Activated T-cell treated with anti-CD3 and anti-CD28 coated beads, Interleukin-2, amount 50 U/mL, for 72 hours (primary cell): ENCODE results near the gene SYNGR2. TPM values are rescaled to one million over a fixed set of nuclear protein-coding genes. Genes with fewer than 3 reads are reported as not detected.

Source experiments
- ATAC-seq, 2 donors: fragments of 150-1000 bp; cut with Tn5 transposase; replicated peaks in 1 of 2; 2 replicates each; pipeline ENCODE4 v1.10.0; 2021; ENCODE audit warnings: moderate library complexity in 2 of 2, mild to moderate bottlenecking in 1 of 2
- DNase-seq, 2 donors: peaks; one replicate each; pipeline ENCODE4 v3.0.0; 2021 to 2022; ENCODE audit warnings: mixed read lengths in 1 of 2
- H3K27ac Mint-ChIP-seq: one replicate; pipeline ENCODE4 v1.8.0; 2022; ENCODE audit warnings: mild to moderate bottlenecking, moderate library complexity, mixed read lengths
- H3K27me3 Mint-ChIP-seq: one replicate; pipeline ENCODE4 v1.8.0; 2022; ENCODE audit warnings: low read depth, mixed read lengths
- H3K36me3 Mint-ChIP-seq, 2 donors: one replicate each; pipeline ENCODE4 v1.8.0; 2022; ENCODE audit warnings: mixed read lengths in 2 of 2, mild to moderate bottlenecking in 1 of 2; ENCODE audit not compliant: insufficient read depth in 2 of 2
- H3K4me1 Mint-ChIP-seq: one replicate; pipeline ENCODE4 v1.8.0; 2022; ENCODE audit warnings: low read depth, mixed read lengths
- H3K4me3 Mint-ChIP-seq, 2 donors: one replicate each; pipeline ENCODE4 v1.8.0; 2022; ENCODE audit warnings: mild to moderate bottlenecking in 2 of 2, mixed read lengths in 2 of 2, moderate library complexity in 2 of 2
- H3K9me3 Mint-ChIP-seq, 2 donors: one replicate each; pipeline ENCODE4 v1.8.0; 2022; ENCODE audit warnings: mixed read lengths in 2 of 2
- total RNA-seq, 2 donors: library from RNA; stranded (reverse); gene quantifications; one replicate each; pipeline ENCODE4 v1.2.3, GENCODE V29; 2022

Gene SYNGR2
- total RNA-seq, 2 donors from 2014 or later: 87.6 to 92.0 TPM

GRCh38 chr17:78142119-78142861, 26.1 kb upstream of the SYNGR2 start:
- no peak for ATAC-seq
- no peak overlapping the region for H3K27ac Mint-ChIP-seq
- DNase-seq: no peak

GRCh38 chr17:78143214-78144146, 24.9 kb upstream of the SYNGR2 start:
- H3K4me3 Mint-ChIP-seq: peak overlapping the region in 1 of 2 donors; percentile 20
- no peaks in the 10 kb centered on the region for H3K36me3 Mint-ChIP-seq
- no peak for ATAC-seq
- peaks cover 46% of the 10 kb centered on the region for H3K4me1 Mint-ChIP-seq
- peak overlapping the region; percentile 57 for H3K27ac Mint-ChIP-seq
- H3K27me3 Mint-ChIP-seq: no peaks in the 10 kb centered on the region
- no peaks in the 10 kb centered on the region for H3K9me3 Mint-ChIP-seq
- no peak for DNase-seq

More at GRCh38 chr17:78142119-78142861, 26.1 kb upstream of the SYNGR2 start:
- Mint-ChIP-seq H3K4me1 (peaks cover 50% of the 10 kb centered on the region), H3K9me3 (no peaks in the 10 kb centered on the region), H3K4me3 (no peak overlapping the region), H3K36me3 (no peaks in the 10 kb centered on the region), H3K27me3 (no peaks in the 10 kb centered on the region)

GRCh38 chr17:78144147-78144719, 24.1 kb upstream of the SYNGR2 start:
- ATAC-seq (no peak), DNase-seq (no peak)
- Mint-ChIP-seq H3K36me3 (no peaks in the 10 kb centered on the region), H3K27ac (no peak overlapping the region), H3K9me3 (no peaks in the 10 kb centered on the region), H3K27me3 (no peaks in the 10 kb centered on the region), H3K4me1 (peaks cover 38% of the 10 kb centered on the region), H3K4me3 (no peak overlapping the region)

- Mint-ChIP-seq H3K9me3 (no peaks in the 10 kb centered on the region), H3K4me1 (peaks cover 33% of the 10 kb centered on the region), H3K27ac (no peak overlapping the region), H3K4me3 (no peak overlapping the region), H3K27me3 (no peaks in the 10 kb centered on the region), H3K36me3 (no peaks in the 10 kb centered on the region)
- no peak for DNase-seq
- no peak for ATAC-seq
Measured at GRCh38 chr17:78144736-78145641, 23.4 kb upstream of the SYNGR2 start.

- H3K4me3 Mint-ChIP-seq: no peak overlapping the region
- H3K27me3 Mint-ChIP-seq: no peaks in the 10 kb centered on the region
- ATAC-seq: no peak
- H3K36me3 Mint-ChIP-seq: no peaks in the 10 kb centered on the region
- DNase-seq: no peak
- H3K27ac Mint-ChIP-seq: no peak overlapping the region
- H3K9me3 Mint-ChIP-seq: no peaks in the 10 kb centered on the region
- peaks cover 25% of the 10 kb centered on the region for H3K4me1 Mint-ChIP-seq
Measured at GRCh38 chr17:78146471-78146869, 21.9 kb upstream of the SYNGR2 start.

GRCh38 chr17:78146881-78147280, 21.5 kb upstream of the SYNGR2 start:
- ATAC-seq: peak in 1 of 2 donors; percentile 21
- H3K27ac Mint-ChIP-seq: no peak overlapping the region

GRCh38 chr17:78147315-78147998, 20.9 kb upstream of the SYNGR2 start:
- Mint-ChIP-seq H3K36me3 (no peaks in the 10 kb centered on the region), H3K9me3 (no peaks in the 10 kb centered on the region), H3K4me1 (peaks cover 23% of the 10 kb centered on the region), H3K27ac (peak overlapping the region; percentile 50), H3K27me3 (no peaks in the 10 kb centered on the region), H3K4me3 (no peak overlapping the region)
- DNase-seq: no peak
- peak; percentile 24 to 26 for ATAC-seq

More at GRCh38 chr17:78146881-78147280, 21.5 kb upstream of the SYNGR2 start:
- H3K4me1 Mint-ChIP-seq: peaks cover 23% of the 10 kb centered on the region
- no peaks in the 10 kb centered on the region for H3K27me3 Mint-ChIP-seq
- no peaks in the 10 kb centered on the region for H3K36me3 Mint-ChIP-seq
- DNase-seq: no peak
- H3K9me3 Mint-ChIP-seq: no peaks in the 10 kb centered on the region
- no peak overlapping the region for H3K4me3 Mint-ChIP-seq

GRCh38 chr17:78148286-78149016, 19.9 kb upstream of the SYNGR2 start:
- Mint-ChIP-seq H3K36me3 (no peaks in the 10 kb centered on the region), H3K9me3 (no peaks in the 10 kb centered on the region), H3K27me3 (no peaks in the 10 kb centered on the region), H3K27ac (no peak overlapping the region), H3K4me3 (no peak overlapping the region), H3K4me1 (peaks cover 19% of the 10 kb centered on the region)
- DNase-seq (no peak), ATAC-seq (no peak)

- H3K4me3 Mint-ChIP-seq: no peak overlapping the region
- H3K27ac Mint-ChIP-seq: no peak overlapping the region
- DNase-seq (no peak), ATAC-seq (no peak)
- H3K36me3 Mint-ChIP-seq: no peaks in the 10 kb centered on the region
- no peaks in the 10 kb centered on the region for H3K9me3 Mint-ChIP-seq
- peaks cover 8% of the 10 kb centered on the region for H3K4me1 Mint-ChIP-seq
- H3K27me3 Mint-ChIP-seq: no peaks in the 10 kb centered on the region
Measured at GRCh38 chr17:78151514-78152008, 16.8 kb upstream of the SYNGR2 start.

- no peaks in the 10 kb centered on the region for H3K27me3 Mint-ChIP-seq
- ATAC-seq (peak; percentile 60 to 81), DNase-seq (no peak)
- peak overlapping the region; percentile 42 for H3K27ac Mint-ChIP-seq
- H3K4me3 Mint-ChIP-seq: peak overlapping the region in 1 of 2 donors; percentile 46
- peaks cover 9% of the 10 kb centered on the region for H3K4me1 Mint-ChIP-seq
- no peaks in the 10 kb centered on the region for H3K9me3 Mint-ChIP-seq
- no peaks in the 10 kb centered on the region for H3K36me3 Mint-ChIP-seq
Measured at GRCh38 chr17:78154903-78155811, 13.2 kb upstream of the SYNGR2 start.
